A549 (cell line): ENCODE data around the gene SEMA3A. TPM values are rescaled to one million over a fixed set of nuclear protein-coding genes. Genes with fewer than 3 reads are reported as not detected.

Experiments
- ATAC-seq, 2 experiments: fragments of 200-7000 bp in 1 of 2; fragments of >200 bp in 1 of 2; cut with Nextera tagmentation in 1 of 2; cut with Tn5 transposase in 1 of 2; 3 replicates each; pipeline versions ENCODE4 v1.8.0 to v1.9.1; 2018 to 2020; ENCODE audit warnings: mild to moderate bottlenecking in 1 of 2, moderate library complexity in 1 of 2
- CTCF ChIA-PET: fragments of 300-600 bp; sonication (Branson Sonifier 250); formaldehyde crosslinking; extraction: SDS; loops from one replicate; lab custom pipeline; 2021; ENCODE audit warnings: antibody characterized with exemption, inconsistent platforms; lab: Yijun Ruan, JAX
- POLR2A ChIA-PET: fragments of 350-600 bp; formaldehyde crosslinking; extraction: SDS; loops from one replicate; lab custom pipeline; 2021; ENCODE audit warnings: antibody characterized with exemption, inconsistent platforms; lab: Yijun Ruan, JAX
- DNase-seq, 2 experiments: peaks; one replicate each; pipeline versions ENCODE4 v3.0.0 to v3.0.0-alpha.2; 2011 to 2016; ENCODE audit warnings: low read depth in 1 of 2, low spot score in 1 of 2
- FAIRE-seq: peaks from 2 replicates; lab custom pipeline; 2011; peaks lifted over from hg19 to GRCh38; lab: Jason Lieb, UNC
- H3K27ac ChIP-seq, 2 experiments: fragments of >200 bp; sonication (Bioruptor Twin); formaldehyde crosslinking; 3 replicates each; pipeline ENCODE4 v1.5.1; 2016 to 2017
- H3K4me1 ChIP-seq: fragments of >200 bp; sonication (Bioruptor Twin); formaldehyde crosslinking; 3 replicates; pipeline ENCODE4 v1.6.1; 2016
- H3K4me2 ChIP-seq: fragments of >200 bp; sonication (Bioruptor Twin); formaldehyde crosslinking; 3 replicates; pipeline ENCODE4 v1.6.1; 2016
- H3K4me3 ChIP-seq: fragments of >200 bp; sonication (Bioruptor Twin); formaldehyde crosslinking; 3 replicates; pipeline ENCODE4 v1.5.1; 2016
- H3K9me3 ChIP-seq: fragments of >200 bp; sonication (Bioruptor Twin); formaldehyde crosslinking; 3 replicates; pipeline ENCODE4 v1.6.1; 2016
- ATOH8 ChIP-seq: fragments of 250-450 bp; sonication (Bioruptor Pico); IDR thresholded peaks from 2 replicates; pipeline ENCODE4 v1.5.0; 2020; ENCODE audit warnings: low read depth, mild to moderate bottlenecking, moderate library complexity
- CBX2 ChIP-seq: fragments of 200-600 bp; sonication (generic); IDR thresholded peaks from 2 replicates; pipeline ENCODE4 v1.6.1; 2016; ENCODE audit warnings: low read depth, mild to moderate bottlenecking, borderline replicate concordance
- CEBPB ChIP-seq, 2 experiments: fragments of >200 bp in 1 of 2; sonication (Bioruptor Twin) in 1 of 2; formaldehyde crosslinking in 1 of 2; IDR thresholded peaks; 2 replicates each; pipeline ENCODE4 v1.6.1; 2012 to 2016
- EHF ChIP-seq: fragments of 250-450 bp; sonication (Bioruptor Pico); IDR thresholded peaks from 2 replicates; pipeline ENCODE4 v1.5.0; 2020; ENCODE audit warnings: mild to moderate bottlenecking
- ELK1 ChIP-seq: fragments of 150-350 bp; IDR thresholded peaks from 2 replicates; pipeline ENCODE4 v1.6.1; 2014; ENCODE audit warnings: low read depth, mild to moderate bottlenecking, low read length
- EP300 ChIP-seq, 2 experiments: fragments of >200 bp; sonication (Bioruptor Twin); formaldehyde crosslinking; IDR thresholded peaks; 2 replicates in 1 of 2; 3 replicates in 1 of 2; pipeline ENCODE4 v1.6.1; 2016 to 2017
- ESRRA ChIP-seq: fragments of 150-350 bp; IDR thresholded peaks from 2 replicates; pipeline ENCODE4 v1.6.1; 2014; ENCODE audit warnings: mild to moderate bottlenecking, low read length, borderline replicate concordance
- FOSB ChIP-seq: fragments of 250-450 bp; sonication (Bioruptor Pico); IDR thresholded peaks from 2 replicates; pipeline ENCODE4 v1.5.0; 2020; ENCODE audit warnings: mild to moderate bottlenecking, moderate library complexity
- HES2 ChIP-seq: fragments of >200 bp; sonication (Bioruptor Twin); formaldehyde crosslinking; IDR thresholded peaks from 2 replicates; pipeline ENCODE4 v1.6.1; 2016
- HEYL ChIP-seq: fragments of 250-450 bp; sonication (Bioruptor Pico); IDR thresholded peaks from 2 replicates; pipeline ENCODE4 v1.8.0; 2021; ENCODE audit warnings: mild to moderate bottlenecking, moderate library complexity
- HMGXB4 ChIP-seq: fragments of 250-450 bp; sonication (Bioruptor Pico); IDR thresholded peaks from 2 replicates; pipeline ENCODE4 v1.5.0; 2021; ENCODE audit warnings: mild to moderate bottlenecking, moderate library complexity, borderline replicate concordance
- HOXB13 ChIP-seq: fragments of 250-450 bp; sonication (Bioruptor Pico); IDR thresholded peaks from 2 replicates; pipeline ENCODE4 v1.5.0; 2020; ENCODE audit warnings: low read depth, mild to moderate bottlenecking, moderate library complexity
- HOXB5 ChIP-seq: fragments of 250-450 bp; sonication (Bioruptor Pico); IDR thresholded peaks from 2 replicates; pipeline ENCODE4 v1.5.0; 2020; ENCODE audit warnings: mild to moderate bottlenecking, moderate library complexity
- JUN ChIP-seq, 2 experiments: fragments of >200 bp; sonication (Bioruptor Twin); formaldehyde crosslinking; IDR thresholded peaks; 2 replicates in 1 of 2; 3 replicates in 1 of 2; pipeline ENCODE4 v1.6.1; 2016 to 2017
- JUNB ChIP-seq: fragments of >200 bp; sonication (Bioruptor Twin); formaldehyde crosslinking; IDR thresholded peaks from 2 replicates; pipeline ENCODE4 v1.6.1; 2016
- KDM5A ChIP-seq: fragments of 200-600 bp; sonication (generic); IDR thresholded peaks from 2 replicates; pipeline ENCODE4 v1.6.1; 2016; ENCODE audit warnings: antibody characterized with exemption, mild to moderate bottlenecking
- MAX ChIP-seq: IDR thresholded peaks from 2 replicates; pipeline ENCODE4 v1.6.1; 2012
- MYC ChIP-seq: IDR thresholded peaks from 2 replicates; pipeline ENCODE4 v1.6.1; 2012; ENCODE audit warnings: mild to moderate bottlenecking, inconsistent platforms, low read length, improper control_type of control experiment, borderline replicate concordance
- NFE2L2 ChIP-seq: fragments of 150-350 bp; conservative IDR thresholded peaks from 2 replicates; pipeline ENCODE4 v1.6.1; 2014; ENCODE audit warnings: low read length
- NPAS2 ChIP-seq: fragments of 250-450 bp; sonication (Bioruptor Pico); IDR thresholded peaks from 2 replicates; pipeline ENCODE4 v1.8.0; 2022; ENCODE audit warnings: mild to moderate bottlenecking, moderate library complexity, borderline replicate concordance
- NR3C1 ChIP-seq: fragments of >200 bp; sonication (Bioruptor Twin); formaldehyde crosslinking; IDR thresholded peaks from 3 replicates; pipeline ENCODE4 v1.6.1; 2017
- POLR2A ChIP-seq: IDR thresholded peaks from 2 replicates; pipeline ENCODE4 v1.6.1; 2012; ENCODE audit warnings: mild to moderate bottlenecking, low read length
- POLR2AphosphoS2 ChIP-seq: conservative IDR thresholded peaks from 2 replicates; pipeline ENCODE4 v1.6.1; 2012; ENCODE audit warnings: low read length, improper control_type of control experiment, inconsistent platforms
- RCOR1 ChIP-seq: fragments of 150-350 bp; IDR thresholded peaks from 2 replicates; pipeline ENCODE4 v1.6.1; 2014; ENCODE audit warnings: antibody characterized with exemption, low read length, low read depth
- SREBF2 ChIP-seq: fragments of 450-650 bp; IDR thresholded peaks from 2 replicates; pipeline ENCODE4 v1.6.1; 2014; ENCODE audit warnings: mild to moderate bottlenecking, moderate library complexity
- TP53 ChIP-seq: fragments of 250-450 bp; sonication (Bioruptor Pico); IDR thresholded peaks from 2 replicates; pipeline ENCODE4 v1.5.0; 2021; ENCODE audit warnings: mild to moderate bottlenecking, moderate library complexity
- ZNF302 ChIP-seq: fragments of 250-450 bp; sonication (Bioruptor Pico); IDR thresholded peaks from 2 replicates; pipeline ENCODE4 v1.9.0; 2021; ENCODE audit warnings: inconsistent platforms, mild to moderate bottlenecking, moderate library complexity
- WGBS: methylation state at CpG from one replicate; pipeline ENCODE4 v1.1.6; 2017; ENCODE audit errors: missing lambda C conversion rate; 5-methylcytosine and 5-hydroxymethylcytosine counted together
- polyA plus RNA-seq, 4 experiments: library from polyadenylated mRNA; depleted of rRNA in 3 of 4; stranded (reverse); fragments of >200 nt; fragmentation: RNase III in 1 of 4; extraction: RNeasy Plus Mini Kit Qiagen cat#74134 plus additional on column Dnase treatment in 1 of 4; gene quantifications; 2 replicates in 3 of 4; 3 replicates in 1 of 4; pipeline ENCODE4 v1.2.3, GENCODE V29; 2011 to 2017
- TF ChIP-seq, protein P1 (sequence below): fragments of >200 bp; sonication (Bioruptor Twin); formaldehyde crosslinking; IDR thresholded peaks from 3 replicates; pipeline ENCODE4 v1.6.1; 2016
- TF ChIP-seq, protein P2 (sequence below): IDR thresholded peaks from 2 replicates; pipeline ENCODE4 v1.6.1; 2012
- TF ChIP-seq, protein P3 (sequence below): fragments of 450-650 bp; IDR thresholded peaks from 2 replicates; pipeline ENCODE4 v1.6.1; 2014; ENCODE audit warnings: antibody characterized with exemption

Gene SEMA3A
- polyA plus RNA-seq, 2 of the 4 experiments (the other 2 are of a cell fraction): 3.6 to 19.1 TPM

DNA sequence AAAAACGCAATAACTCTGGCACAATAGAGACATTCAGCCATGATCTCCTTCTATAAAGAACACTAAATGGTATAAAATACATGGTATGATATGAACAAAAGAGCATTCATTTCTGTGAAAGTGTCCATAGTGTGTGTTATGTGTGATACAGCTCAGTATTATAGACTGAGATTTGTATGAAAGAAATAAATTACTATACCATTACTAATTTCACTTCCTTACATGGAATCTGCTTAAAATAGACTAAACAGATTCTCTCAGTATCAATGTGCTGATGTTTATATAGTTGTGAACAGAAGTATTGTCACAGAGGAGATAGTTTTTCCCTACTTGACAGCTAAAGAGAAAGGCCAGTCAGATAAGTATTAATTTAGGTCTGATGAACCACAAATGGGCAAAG is 10.8 kb downstream of the SEMA3A start:
- Histone ChIP-seq H3K9me3 (no peaks in the 10 kb centered on the region), H3K4me2 (no peak overlapping the region), H3K4me3 (no peak overlapping the region), H3K27ac (no peak overlapping the region), H3K4me1 (peaks cover 24% of the 10 kb centered on the region)
- DNase-seq (no peak), FAIRE-seq (no peak), ATAC-seq (no peak)
- WGBS: 91% methylated on average over 1 of the region's 1 CpG
- ChIA-PET CTCF (no interaction called here), POLR2A (interaction anchor here (0.6 kb wide), 1 partner anchor 51 kb away, joined by 7 read pairs; no protein-coding TSS in a partner anchor)
- TF ChIP-seq EHF (CRISPR knock-in tag) (no peak), MAX (no peak), ATOH8 (CRISPR knock-in tag) (no peak), SREBF2 (no peak), RCOR1 (no peak), TP53 (CRISPR knock-in tag) (no peak), KDM5A (no peak), FOSB (CRISPR knock-in tag) (no peak), POLR2A (no peak), JUNB (no peak), NFE2L2 (no peak), HES2 (no peak), HEYL (CRISPR knock-in tag) (no peak), ELK1 (no peak), ESRRA (no peak)
- TF ChIP-seq, protein P1, sequence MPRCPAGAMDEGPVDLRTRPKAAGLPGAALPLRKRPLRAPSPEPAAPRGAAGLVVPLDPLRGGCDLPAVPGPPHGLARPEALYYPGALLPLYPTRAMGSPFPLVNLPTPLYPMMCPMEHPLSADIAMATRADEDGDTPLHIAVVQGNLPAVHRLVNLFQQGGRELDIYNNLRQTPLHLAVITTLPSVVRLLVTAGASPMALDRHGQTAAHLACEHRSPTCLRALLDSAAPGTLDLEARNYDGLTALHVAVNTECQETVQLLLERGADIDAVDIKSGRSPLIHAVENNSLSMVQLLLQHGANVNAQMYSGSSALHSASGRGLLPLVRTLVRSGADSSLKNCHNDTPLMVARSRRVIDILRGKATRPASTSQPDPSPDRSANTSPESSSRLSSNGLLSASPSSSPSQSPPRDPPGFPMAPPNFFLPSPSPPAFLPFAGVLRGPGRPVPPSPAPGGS: no peak
- TF ChIP-seq, protein P2, sequence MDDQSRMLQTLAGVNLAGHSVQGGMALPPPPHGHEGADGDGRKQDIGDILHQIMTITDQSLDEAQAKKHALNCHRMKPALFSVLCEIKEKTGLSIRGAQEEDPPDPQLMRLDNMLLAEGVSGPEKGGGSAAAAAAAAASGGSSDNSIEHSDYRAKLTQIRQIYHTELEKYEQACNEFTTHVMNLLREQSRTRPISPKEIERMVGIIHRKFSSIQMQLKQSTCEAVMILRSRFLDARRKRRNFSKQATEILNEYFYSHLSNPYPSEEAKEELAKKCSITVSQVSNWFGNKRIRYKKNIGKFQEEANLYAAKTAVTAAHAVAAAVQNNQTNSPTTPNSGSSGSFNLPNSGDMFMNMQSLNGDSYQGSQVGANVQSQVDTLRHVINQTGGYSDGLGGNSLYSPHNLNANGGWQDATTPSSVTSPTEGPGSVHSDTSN: no peak

DNA sequence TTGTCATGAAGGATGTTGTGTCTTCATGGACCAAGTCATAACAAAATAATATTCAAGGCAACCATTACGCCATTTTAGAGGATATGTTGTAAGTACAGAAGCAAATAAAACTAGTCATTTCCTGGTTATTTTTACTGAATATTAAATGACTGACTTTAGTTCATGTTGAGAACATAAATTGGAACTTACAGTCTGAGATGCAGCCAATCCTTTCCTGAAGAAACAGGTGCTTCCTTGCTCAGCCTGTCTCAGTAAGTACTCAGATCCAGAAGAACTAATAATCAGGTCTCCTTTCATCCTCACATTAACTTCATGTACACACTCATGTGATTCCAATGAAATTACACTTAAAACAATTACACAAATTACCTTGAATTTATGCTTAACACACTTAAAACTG is 12.3 kb downstream of the SEMA3A start:
- FAIRE-seq (peak; percentile 97), ATAC-seq (no peak), DNase-seq (no peak)
- peaks cover 18% of the 10 kb centered on the region for H3K4me1 ChIP-seq
- no peak overlapping the region; the same call in 2 of the 3 replicates for H3K4me2 ChIP-seq
- 94% methylated on average over 1 of the region's 1 CpG for WGBS
- ChIA-PET POLR2A (no interaction called here), CTCF (no interaction called here)
- H3K4me3 ChIP-seq: no peak overlapping the region
- H3K27ac ChIP-seq: no peak overlapping the region
- H3K9me3 ChIP-seq: no peaks in the 10 kb centered on the region
- TF ChIP-seq CEBPB (IDR thresholded peaks at IDR 0.05) (peak in 1 of 2 experiments; percentile 10; a peak in 1 of 4 replicates), NPAS2 (CRISPR knock-in tag) (no peak)
- TF ChIP-seq, all 56 proteins: peak for 1

DNA sequence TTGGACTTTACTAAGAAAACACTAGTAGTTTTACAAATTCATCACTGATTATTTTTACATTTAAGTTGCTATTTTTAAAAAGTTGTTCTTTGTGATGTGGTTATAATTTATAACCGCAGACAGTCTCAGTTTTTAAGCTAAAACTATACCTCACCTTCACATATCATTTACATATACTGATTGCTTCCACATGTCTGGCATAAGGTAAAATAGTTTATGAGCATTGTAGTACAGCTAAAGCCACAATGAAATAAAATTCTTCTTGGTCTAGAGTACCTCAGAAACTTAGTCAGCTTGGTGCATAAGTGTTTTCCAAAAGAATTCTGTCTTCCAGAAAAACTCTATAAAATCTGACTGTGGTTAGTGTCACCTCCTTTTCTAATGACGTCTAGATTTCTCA is 13.0 kb downstream of the SEMA3A start:
- DNase-seq: no peak
- WGBS: 87% methylated on average over 2 of the region's 2 CpGs
- Histone ChIP-seq H3K4me1 (peaks cover 12% of the 10 kb centered on the region), H3K9me3 (no peaks in the 10 kb centered on the region), H3K4me2 (no peak overlapping the region; the same call in 2 of the 3 replicates), H3K4me3 (no peak overlapping the region), H3K27ac (no peak overlapping the region)
- ChIA-PET POLR2A (no interaction called here), CTCF (no interaction called here)
- TF ChIP-seq ZNF302: no peak
- TF ChIP-seq, protein P3, sequence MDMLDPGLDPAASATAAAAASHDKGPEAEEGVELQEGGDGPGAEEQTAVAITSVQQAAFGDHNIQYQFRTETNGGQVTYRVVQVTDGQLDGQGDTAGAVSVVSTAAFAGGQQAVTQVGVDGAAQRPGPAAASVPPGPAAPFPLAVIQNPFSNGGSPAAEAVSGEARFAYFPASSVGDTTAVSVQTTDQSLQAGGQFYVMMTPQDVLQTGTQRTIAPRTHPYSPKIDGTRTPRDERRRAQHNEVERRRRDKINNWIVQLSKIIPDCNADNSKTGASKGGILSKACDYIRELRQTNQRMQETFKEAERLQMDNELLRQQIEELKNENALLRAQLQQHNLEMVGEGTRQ: no peak
- TF ChIP-seq POLR2AphosphoS2: no peak
- TF ChIP-seq HMGXB4 (CRISPR knock-in tag): no peak
- no peak for TF ChIP-seq CBX2
- no peak for TF ChIP-seq HOXB5 (CRISPR knock-in tag)
- TF ChIP-seq JUN (IDR thresholded peaks at IDR 0.05): no peak
- no peak for TF ChIP-seq MYC
- no peak for TF ChIP-seq EHF (CRISPR knock-in tag)
- no peak for TF ChIP-seq NR3C1
- no peak for TF ChIP-seq HOXB13 (CRISPR knock-in tag)
- TF ChIP-seq EP300 (IDR thresholded peaks at IDR 0.05): no peak
- no peak for TF ChIP-seq ESRRA
- ATAC-seq: no peak
- FAIRE-seq: no peak
